ENCODE measurements around the gene LY6G6C.

LY6G6C gene

GRCh38 chr6:31740397-31741223 lies 19.1 kb upstream of the LY6G6C start:
- DNase-seq, result peak; percentile 56 to 69

DNA sequence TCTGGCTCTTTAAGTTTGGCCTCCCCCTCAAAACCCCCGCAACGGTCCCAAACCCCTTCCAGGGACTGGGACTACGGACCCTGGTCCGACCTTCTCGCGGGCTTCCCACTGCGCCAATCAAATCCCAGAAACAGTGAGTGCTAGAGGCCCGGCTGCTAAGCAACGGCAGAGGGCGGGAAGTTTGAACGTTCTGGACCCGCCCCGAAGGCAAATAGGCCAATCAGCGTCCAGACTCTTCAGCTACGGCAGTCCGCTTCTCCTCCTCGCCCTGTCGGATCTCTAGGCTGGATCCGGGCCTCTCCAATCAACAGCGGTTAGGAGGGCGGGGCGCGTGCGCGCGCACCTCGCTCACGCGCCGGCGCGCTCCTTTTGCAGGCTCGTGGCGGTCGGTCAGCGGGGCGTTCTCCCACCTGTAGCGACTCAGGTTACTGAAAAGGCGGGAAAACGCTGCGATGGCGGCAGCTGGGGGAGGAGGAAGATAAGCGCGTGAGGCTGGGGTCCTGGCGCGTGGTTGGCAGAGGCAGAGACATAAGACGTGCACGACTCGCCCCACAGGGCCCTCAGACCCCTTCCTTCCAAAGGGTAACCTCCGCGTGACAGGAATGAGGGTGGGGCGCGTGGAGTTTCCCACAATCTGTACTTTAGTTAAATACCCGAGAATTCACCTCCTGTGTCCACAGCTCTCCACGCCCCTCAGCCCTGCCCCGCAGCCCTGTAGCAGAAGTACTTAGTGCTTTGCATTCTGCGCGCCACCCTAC lies 18.3 kb upstream of the LY6G6C start, which contains the start of gene MSH5:
TSS of gene MSH5 (plus strand) at position 367 of the 758 bp plus-strand sequence. CDS start 462 bp downstream, outside the sequence.
- DNase-seq, result peak; percentile 99

GRCh38 chr6:31737991-31738979 lies 16.7 kb upstream of the LY6G6C start:
- peak; percentile 99 for DNase-seq

- DNase-seq, result peak; percentile 64 to 80
Measured at GRCh38 chr6:31737315-31737990, 15.9 kb upstream of the LY6G6C start.

- peak in 1 of 2 experiments; percentile 16 for DNase-seq
Measured at GRCh38 chr6:31736768-31737314, 15.3 kb upstream of the LY6G6C start.

- DNase-seq, result peak; percentile 92 to 96
Measured at GRCh38 chr6:31736021-31736767, 14.6 kb upstream of the LY6G6C start, which contains the start of gene CLIC1. CLIC1 (minus strand) TSS chr6:31736530; CDS start chr6:31736300, 230 bp downstream.

DNA sequence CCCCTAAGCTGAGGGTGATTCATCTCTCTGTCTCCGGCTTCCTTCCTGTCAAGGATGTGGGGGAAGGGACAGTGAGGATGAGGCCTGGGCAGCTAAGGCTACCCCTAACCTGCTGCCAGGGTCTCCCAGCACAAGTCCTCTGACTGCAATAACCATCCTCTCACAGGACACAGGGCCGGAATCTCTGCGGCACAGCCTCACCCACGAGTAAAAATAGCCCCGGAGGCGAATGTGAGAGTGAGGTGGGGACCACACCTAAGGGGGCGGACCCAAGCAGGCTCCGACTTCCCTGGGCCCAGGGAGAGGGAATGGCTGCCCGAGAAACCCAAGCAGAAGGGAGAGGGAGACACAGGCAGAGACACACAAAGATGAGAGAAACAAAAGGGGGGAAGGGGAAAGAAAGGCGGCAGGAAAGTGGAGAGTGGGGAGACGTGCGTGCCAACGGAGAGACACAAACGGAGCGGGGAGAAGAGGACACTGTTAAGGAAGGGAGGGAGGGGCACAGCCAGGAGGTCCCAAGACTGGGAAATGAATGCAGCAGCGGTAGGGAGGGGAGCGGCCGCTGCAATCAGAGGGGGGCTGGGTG lies 13.4 kb upstream of the LY6G6C start:
- DNase-seq, result peak; percentile 74 to 78

DNA sequence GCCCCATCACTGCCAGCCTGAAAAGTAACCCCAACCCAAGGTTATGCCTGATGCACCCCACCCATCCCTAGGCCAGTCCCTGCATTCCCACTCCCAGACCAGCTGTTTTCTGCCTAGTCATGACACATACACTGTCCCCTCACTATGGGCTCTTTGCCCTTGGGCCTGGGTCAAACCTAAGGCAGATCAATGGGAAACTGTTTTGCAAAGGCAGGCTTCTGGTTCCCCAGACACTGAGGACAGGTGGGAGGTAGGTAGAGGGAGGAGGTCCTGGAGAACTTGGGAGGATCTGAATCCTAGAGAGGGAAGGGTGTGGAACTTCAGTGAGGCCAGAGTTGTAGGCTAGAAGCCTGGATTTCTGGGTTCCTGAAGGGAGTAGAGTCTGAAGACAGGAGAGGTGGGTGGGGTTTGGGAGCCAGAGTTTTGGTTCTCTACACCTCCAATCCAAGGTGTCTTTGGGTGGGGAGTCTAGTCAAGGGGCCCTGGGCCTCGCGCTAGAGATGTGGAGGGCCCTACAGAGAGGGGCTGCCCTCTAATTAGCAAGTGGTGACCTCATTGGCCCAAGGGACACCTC lies 12.8 kb upstream of the LY6G6C start:
- DNase-seq, result no peak

- DNase-seq, result no peak
Measured at GRCh38 chr6:31733734-31734133, 12.2 kb upstream of the LY6G6C start.

- DNase-seq, result no peak
Measured at GRCh38 chr6:31732029-31732428, 10.5 kb upstream of the LY6G6C start.

DNA sequence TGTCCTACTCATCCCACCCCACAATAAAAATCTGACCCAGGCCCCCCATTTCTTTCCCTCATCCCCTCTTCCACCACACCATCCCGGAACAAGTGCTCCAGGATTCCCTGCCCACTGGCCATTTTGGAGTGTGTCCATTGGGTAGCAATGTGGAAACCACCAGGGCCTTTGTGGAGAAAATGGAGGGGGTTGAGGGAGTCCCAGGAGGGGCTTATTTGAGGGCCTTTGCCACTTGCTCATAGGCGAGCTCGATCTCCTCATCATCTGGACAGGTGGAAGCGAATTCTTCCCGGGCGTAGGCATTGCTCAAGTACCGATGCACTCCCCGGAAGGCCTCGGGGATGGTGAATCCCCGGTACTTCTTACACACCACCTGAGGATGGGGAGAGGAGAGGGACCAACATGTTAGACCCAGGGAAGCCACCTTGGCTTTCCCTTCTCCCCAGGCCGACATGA lies 9.1 kb upstream of the LY6G6C start:
- no peak for DNase-seq

DNA sequence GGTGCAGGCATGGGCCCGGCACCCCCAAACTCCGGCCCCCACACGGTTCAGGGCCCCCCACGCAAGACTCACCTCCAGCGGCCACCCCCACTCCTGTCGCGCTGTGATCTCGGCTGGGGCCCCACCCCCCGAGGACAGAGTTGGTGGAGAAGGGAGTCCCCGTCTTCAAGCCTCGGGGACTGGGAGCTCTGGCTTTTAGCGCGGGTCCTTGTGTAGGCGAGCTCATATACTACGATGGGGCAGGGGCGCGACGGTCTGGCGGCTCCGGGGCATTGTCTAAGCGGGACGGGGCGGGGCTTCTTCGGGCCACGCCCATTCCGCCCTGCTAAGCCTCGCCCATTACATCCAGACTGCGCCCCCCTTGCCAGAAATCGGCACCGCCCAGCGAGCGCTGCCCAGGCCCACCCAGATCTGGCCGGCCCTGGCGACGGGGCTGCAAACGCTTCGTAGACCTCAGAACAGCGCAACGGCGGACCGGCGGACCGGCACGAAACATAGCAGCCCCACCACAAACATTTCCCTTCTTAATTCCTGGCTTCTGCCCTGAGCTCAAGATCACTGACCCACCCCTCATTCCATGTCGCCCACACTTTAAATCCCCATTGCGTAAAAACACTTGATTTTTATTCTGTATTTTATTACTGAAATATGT lies 8.6 kb upstream of the LY6G6C start:
- DNase-seq, result peak; percentile 67 to 73

DNA sequence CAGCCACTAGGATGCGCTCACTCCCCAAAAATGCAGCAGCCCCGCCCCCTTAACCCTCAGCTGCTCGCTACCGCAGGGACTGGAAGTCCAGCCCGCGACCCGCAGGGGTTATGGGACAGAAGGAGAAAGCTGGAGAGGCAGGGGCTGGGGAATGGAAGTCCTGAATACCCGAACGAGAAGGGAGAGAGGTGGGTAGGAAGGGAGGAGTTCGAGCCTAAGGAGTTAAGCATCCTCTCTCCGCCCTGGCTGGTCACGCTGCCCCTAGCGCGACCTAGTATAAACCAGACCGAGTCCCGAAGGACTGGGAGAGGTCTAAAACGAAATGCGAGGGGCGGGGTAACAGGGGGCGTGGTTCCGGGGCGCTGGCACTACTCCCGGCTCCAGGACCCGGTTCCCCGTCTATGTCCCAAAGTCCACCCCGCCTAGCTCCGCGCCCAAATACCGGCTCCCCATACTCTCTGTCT lies 8.0 kb upstream of the LY6G6C start:
- peak; percentile 78 to 82 for DNase-seq

DNA sequence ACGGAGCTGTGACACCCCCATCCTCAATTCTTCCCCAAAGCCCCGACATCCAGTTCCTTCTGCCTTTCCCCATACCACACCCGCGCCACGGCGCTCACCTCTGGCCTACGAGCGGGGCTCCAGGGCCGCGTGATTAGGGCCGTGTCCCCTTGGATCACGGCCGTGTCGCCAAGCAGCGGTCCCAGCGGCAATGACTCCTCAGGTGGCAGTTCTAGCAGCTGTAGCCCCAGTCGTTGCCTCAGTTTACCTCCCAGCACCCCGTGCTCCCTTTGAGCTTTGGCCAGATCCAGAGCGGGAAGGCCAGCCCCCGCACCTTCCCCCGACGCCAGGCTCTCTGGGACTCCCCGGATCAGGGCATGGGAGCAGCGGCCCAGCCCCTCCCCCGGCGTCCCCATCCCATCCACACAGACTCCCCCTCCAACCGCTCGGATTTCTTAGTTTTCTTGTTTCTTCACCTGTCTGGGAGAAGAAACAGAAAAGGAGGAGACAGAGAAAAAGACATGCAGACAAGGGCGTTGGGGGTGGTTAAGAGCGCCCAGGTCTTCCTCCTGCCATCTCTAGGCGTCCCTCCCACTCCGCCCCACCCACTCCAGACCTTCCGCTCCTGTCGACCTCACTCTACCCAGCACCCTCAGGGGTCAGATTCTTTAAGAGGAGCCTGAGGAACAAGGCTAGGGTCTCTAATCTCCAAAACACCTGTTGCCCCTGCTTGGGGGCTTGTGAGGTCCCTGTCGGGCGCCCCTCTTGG lies 7.4 kb upstream of the LY6G6C start, which contains the start of gene DDAH2:
TSS of gene DDAH2 (minus strand) at position 533 of the 748 bp plus-strand sequence. CDS start at position 395, 138 bp downstream.
- peak; percentile 41 to 48 for DNase-seq

- peak in 1 of 2 experiments; percentile 86 for DNase-seq
Measured at GRCh38 chr6:31727717-31728671, 6.4 kb upstream of the LY6G6C start.

- DNase-seq, result peak; percentile 95 to 97
Measured at GRCh38 chr6:31727034-31727716, 5.6 kb upstream of the LY6G6C start.
